ENCODE measurements around the gene CYP27A1.

DNA sequence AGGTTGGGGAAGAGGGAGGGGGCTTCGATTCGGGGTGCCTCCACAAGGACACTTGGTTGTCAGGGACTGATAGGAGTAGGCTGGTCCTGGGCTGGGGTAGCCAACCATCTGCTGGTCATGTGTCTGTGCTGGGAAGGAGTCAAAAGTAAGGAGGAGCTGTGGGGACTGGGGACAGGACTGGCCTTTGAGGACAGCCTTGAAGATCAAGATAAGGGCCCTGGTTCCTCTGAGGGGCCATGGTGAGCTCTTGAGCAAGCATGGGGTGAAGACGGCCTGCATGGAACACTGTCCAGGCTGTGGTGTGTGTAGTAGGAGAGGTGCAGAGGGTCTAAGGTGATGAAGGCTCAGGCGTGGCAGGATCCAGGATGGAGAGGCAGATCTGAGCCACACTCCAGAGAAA lies 1.7 kb downstream of the CYP27A1 start:
- TF ChIP-seq L3MBTL2 (conservative IDR thresholded peaks at IDR 0.05), result no peak
- TF ChIP-seq FOXA1 (IDR thresholded peaks at IDR 0.05), result no peak
- no peak for TF ChIP-seq SP1 (IDR thresholded peaks at IDR 0.05)
- no peak for TF ChIP-seq ELF4 (IDR thresholded peaks at IDR 0.05)
- no peak for TF ChIP-seq NFRKB (IDR thresholded peaks at IDR 0.05)

Data from HEK293T (cell line).